Natural killer cell (primary cell): Measurements from ENCODE around the gene TTC28. TPM values are rescaled to one million over a fixed set of nuclear protein-coding genes. Genes with fewer than 3 reads are reported as not detected.

Experiments used
- ATAC-seq, 3 donors: fragments of 150-1000 bp in 2 of 3; fragments of 200-7000 bp in 1 of 3; cut with Tn5 transposase; 1 replicate in 1 of 3; 2 replicates in 2 of 3; pipeline ENCODE4 v1.10.0; 2021; ENCODE audit warnings: mild to moderate bottlenecking in 2 of 3, moderate library complexity in 2 of 3
- DNase-seq, 2 donors: peaks; one replicate each; pipeline versions ENCODE4 v3.0.0 to v3.0.0-alpha.2; 2013 to 2021; ENCODE audit warnings: mixed read lengths in 1 of 2
- H3K27ac ChIP-seq: one replicate; pipeline ENCODE4 v1.5.1; 2013; ENCODE audit warnings: mild to moderate bottlenecking, low read length
- H3K27me3 ChIP-seq: one replicate; pipeline ENCODE4 v1.6.1; 2013; ENCODE audit warnings: low read length; ENCODE audit not compliant: control insufficient read depth, insufficient read depth
- H3K36me3 ChIP-seq: one replicate; pipeline ENCODE4 v1.6.1; 2013; ENCODE audit warnings: low read length; ENCODE audit not compliant: control insufficient read depth, insufficient read depth
- H3K4me1 ChIP-seq: one replicate; pipeline ENCODE4 v1.6.1; 2013; ENCODE audit warnings: low read length; ENCODE audit not compliant: control insufficient read depth, insufficient read depth
- H3K4me3 ChIP-seq: one replicate; pipeline ENCODE4 v1.5.1; 2013; ENCODE audit warnings: low read length
- H3K9me3 ChIP-seq: one replicate; pipeline ENCODE4 v1.6.1; 2013; ENCODE audit warnings: low read length; ENCODE audit not compliant: control insufficient read depth, insufficient read depth
- H3K27ac Mint-ChIP-seq, 2 donors: one replicate each; pipeline ENCODE4 v1.8.0; 2022; ENCODE audit warnings: mild to moderate bottlenecking in 2 of 2, mixed read lengths in 2 of 2, moderate library complexity in 1 of 2
- H3K27me3 Mint-ChIP-seq, 2 donors: one replicate each; pipeline ENCODE4 v1.8.0; 2022; ENCODE audit warnings: low read depth in 2 of 2, mixed read lengths in 2 of 2
- H3K36me3 Mint-ChIP-seq: one replicate; pipeline ENCODE4 v1.8.0; 2022; ENCODE audit warnings: mixed read lengths
- H3K4me1 Mint-ChIP-seq, 2 donors: one replicate each; pipeline ENCODE4 v1.8.0; 2022; ENCODE audit warnings: mixed read lengths in 2 of 2
- H3K4me3 Mint-ChIP-seq: one replicate; pipeline ENCODE4 v1.8.0; 2022; ENCODE audit warnings: mild to moderate bottlenecking, moderate library complexity, mixed read lengths
- H3K9me3 Mint-ChIP-seq, 2 donors: one replicate each; pipeline ENCODE4 v1.8.0; 2022; ENCODE audit warnings: mixed read lengths in 2 of 2
- WGBS: methylation state at CpG from one replicate; pipeline ENCODE4 v1.1.7; 2013; ENCODE audit warnings: missing lambda C conversion rate; ENCODE audit not compliant: insufficient coverage; 5-methylcytosine and 5-hydroxymethylcytosine counted together
- intact Hi-C: fragments of 100-400 bp; cut with micrococcal nuclease; formaldehyde crosslinking; loops from one replicate; pipeline ENCODE4 v1.14.2; 2022
- total RNA-seq, 4 donors: library from RNA; stranded (reverse); fragments of 120-200 nt in 1 of 4; gene quantifications; one replicate each; pipeline versions ENCODE4 v1.2.3 to v1.2.4, GENCODE V29; 2013 to 2022
- TF ChIP-seq, protein P1 (sequence below): fragments of 200-600 bp; IDR thresholded peaks from one replicate; pipeline ENCODE4 v1.8.0; 2022; ENCODE audit warnings: antibody characterized with exemption

TTC28 gene
- total RNA-seq, 3 donors from 2014 or later (not counting 1 experiment from before 2014, with no cell fraction given), result 4.1 to 10.0 (median 8.6) TPM

DNA sequence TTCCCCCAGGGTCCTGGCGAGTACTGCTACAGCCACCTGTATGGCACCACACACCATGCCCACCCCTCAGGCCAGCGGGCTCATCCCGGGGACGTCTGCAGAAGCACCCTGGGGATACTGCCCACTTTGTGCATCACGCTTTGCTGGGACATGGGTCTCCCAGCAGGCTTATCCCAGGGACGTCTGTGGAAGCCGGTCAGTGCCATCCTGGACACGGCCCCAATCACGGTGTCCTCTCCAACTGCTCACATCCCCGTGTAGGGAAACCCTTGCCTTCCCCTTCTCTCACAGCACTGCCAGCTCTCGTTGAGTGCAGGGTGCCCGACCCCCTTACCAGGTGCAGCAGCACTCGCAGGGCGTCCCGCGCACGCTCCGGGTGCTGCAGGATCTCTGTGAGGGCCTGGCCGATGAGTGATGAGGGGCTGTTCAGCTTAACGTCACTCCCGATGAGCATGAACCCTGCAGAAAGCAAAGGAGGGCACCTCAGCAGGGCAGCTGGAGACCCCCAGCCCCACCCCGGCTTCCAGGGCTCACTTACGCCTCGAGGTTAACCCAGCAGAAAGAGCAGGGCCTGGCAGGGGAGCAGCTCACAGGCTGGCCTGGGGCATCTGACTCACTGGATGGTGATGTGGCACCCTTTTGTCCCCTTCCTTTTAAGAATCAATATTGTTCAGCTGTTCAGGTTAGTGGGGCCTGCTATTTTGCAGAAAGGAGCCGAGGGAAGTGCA, 683.7 kb downstream of the TTC28 start:
- no peaks in the 10 kb centered on the region for H3K36me3 Mint-ChIP-seq
- H3K27ac ChIP-seq, result no peak overlapping the region
- H3K9me3 Mint-ChIP-seq, result no peaks in the 10 kb centered on the region
- WGBS, result 92% methylated on average over 25 of the region's 25 CpGs
- ATAC-seq (no peak), DNase-seq (no peak)
- intact Hi-C loops, result no loop called here
- H3K27me3 Mint-ChIP-seq, result no peaks in the 10 kb centered on the region
- no peaks in the 10 kb centered on the region for H3K4me1 Mint-ChIP-seq
- no peaks in the 10 kb centered on the region for H3K4me1 ChIP-seq
- H3K27me3 ChIP-seq, result no peaks in the 10 kb centered on the region
- TF ChIP-seq, protein P1, sequence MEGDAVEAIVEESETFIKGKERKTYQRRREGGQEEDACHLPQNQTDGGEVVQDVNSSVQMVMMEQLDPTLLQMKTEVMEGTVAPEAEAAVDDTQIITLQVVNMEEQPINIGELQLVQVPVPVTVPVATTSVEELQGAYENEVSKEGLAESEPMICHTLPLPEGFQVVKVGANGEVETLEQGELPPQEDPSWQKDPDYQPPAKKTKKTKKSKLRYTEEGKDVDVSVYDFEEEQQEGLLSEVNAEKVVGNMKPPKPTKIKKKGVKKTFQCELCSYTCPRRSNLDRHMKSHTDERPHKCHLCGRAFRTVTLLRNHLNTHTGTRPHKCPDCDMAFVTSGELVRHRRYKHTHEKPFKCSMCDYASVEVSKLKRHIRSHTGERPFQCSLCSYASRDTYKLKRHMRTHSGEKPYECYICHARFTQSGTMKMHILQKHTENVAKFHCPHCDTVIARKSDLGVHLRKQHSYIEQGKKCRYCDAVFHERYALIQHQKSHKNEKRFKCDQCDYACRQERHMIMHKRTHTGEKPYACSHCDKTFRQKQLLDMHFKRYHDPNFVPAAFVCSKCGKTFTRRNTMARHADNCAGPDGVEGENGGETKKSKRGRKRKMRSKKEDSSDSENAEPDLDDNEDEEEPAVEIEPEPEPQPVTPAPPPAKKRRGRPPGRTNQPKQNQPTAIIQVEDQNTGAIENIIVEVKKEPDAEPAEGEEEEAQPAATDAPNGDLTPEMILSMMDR, result no peak
- no peak overlapping the region for H3K4me3 Mint-ChIP-seq
- H3K36me3 ChIP-seq, result no peaks in the 10 kb centered on the region
- no peaks in the 10 kb centered on the region for H3K9me3 ChIP-seq
- H3K4me3 ChIP-seq, result no peak overlapping the region
- H3K27ac Mint-ChIP-seq, result no peak overlapping the region

DNA sequence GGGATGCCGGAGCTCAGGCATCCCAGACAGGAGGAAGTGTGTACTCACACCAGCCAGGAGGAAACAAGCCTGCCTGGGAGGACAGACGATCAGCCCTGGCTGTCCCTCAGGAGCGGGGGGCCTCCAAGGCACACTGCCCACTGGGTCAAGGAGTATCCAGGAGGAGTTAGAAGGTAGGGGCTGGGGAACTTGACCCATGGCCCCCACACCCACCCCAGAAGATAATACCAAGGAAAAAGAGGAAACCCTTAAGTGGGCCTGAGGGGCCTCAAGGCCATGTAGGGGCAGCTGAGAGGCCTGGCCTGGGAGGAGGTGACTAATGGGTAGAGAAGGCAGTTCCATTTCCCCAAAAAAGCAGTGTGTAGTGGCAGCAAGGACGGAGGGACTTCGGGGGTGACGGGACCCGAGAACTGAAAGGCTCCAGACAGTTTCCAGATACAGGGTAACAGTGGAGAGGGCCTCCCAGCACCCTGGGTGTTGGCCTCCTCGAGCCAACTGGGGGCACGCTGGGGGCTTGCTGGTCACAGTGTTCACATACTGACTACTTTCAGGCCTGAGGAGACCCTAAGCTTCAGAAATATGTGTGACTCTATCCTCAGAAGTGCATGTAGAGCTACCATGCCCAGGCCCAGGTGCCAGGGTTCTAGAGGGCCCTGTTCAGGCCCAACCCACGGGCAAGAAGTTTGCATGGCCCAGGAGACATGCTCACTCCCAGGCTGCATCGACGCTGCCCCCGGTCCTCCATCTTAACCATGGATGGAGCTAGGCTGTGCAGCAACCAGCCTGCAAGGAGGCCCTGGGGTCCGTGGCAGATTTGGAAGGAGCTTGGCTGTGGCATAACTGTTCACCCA, 684.9 kb downstream of the TTC28 start:
- Mint-ChIP-seq H3K9me3 (no peaks in the 10 kb centered on the region), H3K27ac (no peak overlapping the region), H3K27me3 (no peaks in the 10 kb centered on the region), H3K4me3 (no peak overlapping the region), H3K36me3 (no peaks in the 10 kb centered on the region), H3K4me1 (no peaks in the 10 kb centered on the region)
- WGBS, result 88% methylated on average over 13 of the region's 14 CpGs
- Histone ChIP-seq H3K4me1 (no peaks in the 10 kb centered on the region), H3K36me3 (no peaks in the 10 kb centered on the region), H3K4me3 (no peak overlapping the region), H3K27me3 (no peaks in the 10 kb centered on the region), H3K27ac (no peak overlapping the region), H3K9me3 (no peaks in the 10 kb centered on the region)
- intact Hi-C loops, result no loop called here
- ATAC-seq (no peak), DNase-seq (peak in 1 of 2 donors; percentile 7)
- TF ChIP-seq, protein P1, result no peak

DNA sequence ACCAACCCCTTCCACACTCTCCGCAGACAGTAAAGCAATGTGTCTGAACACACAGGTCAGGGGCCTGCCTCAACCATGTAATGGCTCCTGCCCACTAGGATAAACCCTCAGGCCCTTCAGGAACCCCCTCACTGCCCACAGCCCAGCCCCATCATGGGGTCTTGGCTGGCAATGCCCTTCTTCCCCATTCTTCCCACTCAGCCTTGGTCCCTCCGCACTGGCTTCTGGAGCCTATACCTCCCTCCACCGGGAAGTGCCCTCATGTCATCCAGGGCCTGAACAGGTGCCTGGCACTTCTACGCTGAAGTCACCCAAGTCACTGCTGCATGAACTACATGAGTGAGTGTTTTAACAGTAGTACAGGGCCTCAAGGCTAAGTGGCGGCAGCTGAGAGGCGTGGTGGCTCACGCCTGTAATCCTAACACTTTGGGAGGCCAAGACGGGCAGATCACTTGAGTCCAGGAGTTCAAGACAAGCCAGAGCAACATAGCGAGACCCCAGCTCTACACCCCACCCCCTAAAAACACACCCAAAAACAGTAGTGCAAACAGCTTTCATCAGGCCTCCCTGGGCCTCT, 685.8 kb downstream of the TTC28 start:
- Histone ChIP-seq H3K27me3 (no peaks in the 10 kb centered on the region), H3K9me3 (no peaks in the 10 kb centered on the region), H3K4me3 (no peak overlapping the region), H3K4me1 (no peaks in the 10 kb centered on the region), H3K27ac (no peak overlapping the region), H3K36me3 (no peaks in the 10 kb centered on the region)
- Mint-ChIP-seq H3K4me3 (no peak overlapping the region), H3K27me3 (no peaks in the 10 kb centered on the region), H3K36me3 (no peaks in the 10 kb centered on the region), H3K9me3 (no peaks in the 10 kb centered on the region), H3K4me1 (peaks cover 0 to under 1% of the 10 kb centered on the region in 2 donors), H3K27ac (peak overlapping the region in 1 of 2 donors; percentile 52)
- intact Hi-C loops, result no loop called here
- TF ChIP-seq, protein P1, result no peak
- ATAC-seq (no peak), DNase-seq (peak in 1 of 2 donors; percentile 9)
- 95% methylated on average over 9 of the region's 9 CpGs for WGBS
